Small intestine (tissue), 7 donors: ENCODE results near the gene MTHFD2L. TPM values are rescaled to one million over a fixed set of nuclear protein-coding genes. Genes with fewer than 3 reads are reported as not detected.
A peak's percentile ranks its signal among the peaks of the same experiment; 100 is the strongest.

ENCODE experiments used
- DNase-seq, 2 donors: peaks; one replicate each; pipeline versions ENCODE4 v3.0.0 to v3.0.0-alpha.2; 2013
- FAIRE-seq: peaks from 2 replicates; lab custom pipeline; 2012; peaks lifted over from hg19 to GRCh38; lab: Jason Lieb, UNC
- H3K27ac ChIP-seq, 3 donors: one replicate each; pipeline ENCODE4 v1.5.1; 2013; ENCODE audit warnings: low read length in 2 of 3, mild to moderate bottlenecking in 2 of 3, control low read depth in 1 of 3, inconsistent platforms in 1 of 3, low read depth in 1 of 3, moderate library complexity in 1 of 3
- H3K27me3 ChIP-seq, 3 donors: one replicate each; pipeline ENCODE4 v1.6.1; 2013; ENCODE audit warnings: low read length in 3 of 3, inconsistent platforms in 1 of 3; ENCODE audit not compliant: control insufficient read depth in 3 of 3, insufficient read depth in 3 of 3
- H3K36me3 ChIP-seq, 3 donors: one replicate each; pipeline ENCODE4 v1.6.1; 2013; ENCODE audit warnings: low read length in 3 of 3, inconsistent platforms in 1 of 3, low read depth in 1 of 3, mild to moderate bottlenecking in 1 of 3, moderate library complexity in 1 of 3; ENCODE audit not compliant: control insufficient read depth in 3 of 3, insufficient read depth in 2 of 3
- H3K4me1 ChIP-seq, 3 donors: one replicate each; pipeline ENCODE4 v1.6.1; 2013; ENCODE audit warnings: low read length in 2 of 3, inconsistent platforms in 1 of 3, low read depth in 1 of 3, mild to moderate bottlenecking in 1 of 3, moderate library complexity in 1 of 3; ENCODE audit not compliant: control insufficient read depth in 3 of 3, insufficient read depth in 2 of 3
- H3K4me3 ChIP-seq, 3 donors: one replicate each; pipeline ENCODE4 v1.5.1; 2013; ENCODE audit warnings: low read length in 3 of 3, control low read depth in 1 of 3, inconsistent platforms in 1 of 3, low read depth in 1 of 3, mild to moderate bottlenecking in 1 of 3, moderate library complexity in 1 of 3
- H3K9me3 ChIP-seq, 2 donors: one replicate each; pipeline ENCODE4 v1.6.1; 2013; ENCODE audit warnings: low read depth in 1 of 2, low read length in 1 of 2; ENCODE audit not compliant: control insufficient read depth in 2 of 2, insufficient read depth in 1 of 2
- WGBS, 3 donors: extraction: QIAGEN DNeasy Blood & Tissue Kit; methylation state at CpG; one replicate each; pipeline ENCODE4 v1.1.7; 2013; 5-methylcytosine and 5-hydroxymethylcytosine counted together
- polyA plus RNA-seq, 4 donors: library from polyadenylated mRNA; stranded (reverse) in 3 of 4; unstranded in 1 of 4; fragments of 200-250 nt in 3 of 4; fragments of 120-200 nt in 1 of 4; gene quantifications; one replicate each; pipeline versions ENCODE4 v1.2.1 to v1.2.3, GENCODE V29; 2013
- donor health status: healthy with polysubstance abuse.
- donor health status: control.
- donor health status: control.
- donor health status: Bipolar disorder and iron deficiency.
- donor health status: healthy.

The MTHFD2L gene
- polyA plus RNA-seq, 4 donors = 4.1 to 14.7 (median 6.6) TPM

DNA sequence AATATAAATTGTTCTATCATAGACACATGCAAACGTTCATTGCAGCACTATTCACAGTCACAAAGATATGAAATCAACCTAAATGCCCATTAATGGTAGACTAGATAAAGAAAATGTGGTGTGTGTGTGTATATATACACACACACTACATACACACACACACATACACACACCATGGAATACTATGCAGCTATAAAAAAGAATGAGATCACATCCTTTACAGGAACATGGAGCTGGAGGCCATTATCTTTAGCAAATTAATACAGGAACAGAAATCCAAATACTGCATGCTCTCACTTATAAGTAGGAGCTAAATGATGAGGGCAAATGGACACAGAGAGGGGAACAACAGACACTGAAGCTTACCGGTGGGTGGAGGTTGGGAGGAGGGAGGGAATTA lies 65.2 kb downstream of the MTHFD2L start:
- no peak overlapping the region for H3K4me3 ChIP-seq
- H3K36me3 ChIP-seq = peaks cover 0 to 2% (median 0%) of the 10 kb centered on the region in 3 donors
- H3K27ac ChIP-seq = no peak overlapping the region
- DNase-seq = no peak
- no peaks in the 10 kb centered on the region for H3K9me3 ChIP-seq
- no peak for FAIRE-seq
- WGBS, 3 donors = 90 to 98% (median 92%) methylated on average over 2 of the region's 2 CpGs
- H3K4me1 ChIP-seq = no peaks in the 10 kb centered on the region
- no peaks in the 10 kb centered on the region for H3K27me3 ChIP-seq

DNA sequence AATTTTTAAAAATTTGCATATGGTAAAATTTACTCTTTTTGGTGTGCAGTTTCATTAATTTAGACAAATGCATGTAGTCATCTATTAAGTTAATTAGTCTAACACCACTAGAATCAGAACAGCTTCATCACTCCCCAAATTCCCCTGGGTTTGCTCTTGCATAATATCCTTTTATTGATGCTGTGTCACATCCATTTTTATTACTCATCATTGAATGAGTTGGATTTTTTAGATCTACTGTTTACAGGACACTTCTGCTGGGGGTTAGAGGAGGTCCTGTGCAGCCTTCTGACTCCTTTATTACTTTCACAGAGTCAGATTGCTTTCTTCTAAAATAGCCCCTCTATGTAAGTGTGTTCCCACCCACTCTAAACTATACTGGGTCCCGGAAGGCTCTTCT lies 65.9 kb downstream of the MTHFD2L start:
- no peak for FAIRE-seq
- no peaks in the 10 kb centered on the region for H3K9me3 ChIP-seq
- no peak overlapping the region for H3K4me3 ChIP-seq
- no peak overlapping the region for H3K27ac ChIP-seq
- peaks cover 0 to 2% (median 0%) of the 10 kb centered on the region in 3 donors for H3K36me3 ChIP-seq
- no peak for DNase-seq
- H3K27me3 ChIP-seq = no peaks in the 10 kb centered on the region
- H3K4me1 ChIP-seq = no peaks in the 10 kb centered on the region
- WGBS, 3 donors = 93 to 94% (median 93%) methylated on average over 1 of the region's 1 CpG

DNA sequence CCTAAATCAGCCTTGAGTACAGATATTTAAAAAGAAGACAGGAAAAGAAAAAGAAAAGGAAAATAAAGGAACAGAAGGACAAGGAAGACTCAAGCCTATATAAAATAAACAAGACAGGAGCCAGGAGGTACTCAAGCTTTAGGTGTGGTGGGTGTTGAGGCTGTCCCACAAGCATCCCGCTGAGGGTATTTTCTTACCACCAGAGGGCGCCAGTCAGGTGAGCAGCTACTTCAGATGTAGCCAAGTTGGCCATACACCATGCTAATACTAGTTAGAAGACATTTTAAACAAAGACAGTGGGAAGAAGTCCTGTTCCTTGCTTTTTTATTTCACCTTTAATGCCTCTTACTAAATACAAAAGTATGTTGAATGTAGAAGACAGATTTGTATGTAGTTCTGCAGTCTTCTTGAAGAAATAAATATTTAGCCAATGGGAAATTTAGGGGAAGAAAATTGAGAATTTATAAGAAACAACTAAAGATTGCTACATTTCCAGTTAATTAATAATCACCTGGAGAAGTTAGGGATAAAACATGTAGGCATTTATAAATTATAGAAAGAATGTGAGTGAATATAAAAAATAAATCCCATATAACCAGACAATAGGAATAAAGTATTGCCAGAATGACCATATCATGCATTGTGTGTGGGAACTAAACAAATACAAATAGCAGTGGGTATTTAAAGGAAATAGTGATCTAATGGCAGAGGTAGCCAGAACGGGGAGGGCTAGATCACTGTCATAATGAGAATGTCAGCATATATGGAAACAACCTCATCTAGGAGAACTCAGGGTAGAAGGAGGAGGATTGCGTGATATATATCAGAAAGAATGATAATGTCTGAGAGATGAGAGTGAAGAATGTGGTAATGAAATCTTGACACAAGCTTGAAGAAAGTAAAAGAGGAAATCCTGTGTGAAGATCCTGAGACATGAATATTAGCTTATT lies 71.0 kb downstream of the MTHFD2L start:
- no peak for FAIRE-seq

DNA sequence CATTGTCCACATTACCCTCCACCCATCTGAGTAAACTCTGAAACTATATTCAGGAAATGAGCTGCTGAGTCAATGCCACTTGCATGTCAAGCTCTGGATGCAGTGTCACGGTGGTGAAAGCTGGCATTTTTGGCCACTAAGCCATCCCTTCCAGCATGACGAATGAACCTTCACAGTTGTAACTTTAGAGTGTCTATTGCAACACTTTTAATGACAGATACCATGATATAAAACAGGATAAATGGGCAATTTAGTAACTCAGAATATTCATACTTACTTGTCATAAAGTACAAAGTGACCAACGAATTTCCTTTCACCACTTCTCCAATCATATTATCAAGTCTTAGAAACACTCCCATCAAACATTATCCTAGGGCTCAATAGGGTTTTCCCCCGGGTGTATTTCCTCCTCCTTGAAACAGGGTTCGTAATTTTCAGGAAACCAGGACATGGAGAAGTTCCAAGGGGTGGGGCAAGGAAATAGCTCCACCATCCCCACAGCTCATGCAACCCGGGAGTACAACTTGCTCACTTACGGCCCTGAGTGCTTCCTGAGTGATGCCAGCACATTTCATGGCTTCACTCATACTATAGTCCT lies 73.1 kb downstream of the MTHFD2L start:
- FAIRE-seq (no peak), DNase-seq (peak in 1 of 2 donors; percentile 38)
- Histone ChIP-seq H3K9me3 (no peaks in the 10 kb centered on the region), H3K27ac (no peak overlapping the region), H3K4me1 (no peaks in the 10 kb centered on the region), H3K4me3 (no peak overlapping the region), H3K27me3 (no peaks in the 10 kb centered on the region), H3K36me3 (peaks cover 0 to 2% (median 0%) of the 10 kb centered on the region in 3 donors)
- WGBS, 3 donors = 24 to 35% (median 33%) methylated on average over 7 of the region's 7 CpGs

More for the DNA sequence above, 71.0 kb downstream of the MTHFD2L start:
- H3K27me3 ChIP-seq = no peaks in the 10 kb centered on the region
- H3K4me3 ChIP-seq = no peak overlapping the region
- H3K4me1 ChIP-seq = no peaks in the 10 kb centered on the region
- H3K9me3 ChIP-seq = no peaks in the 10 kb centered on the region
- WGBS, 3 donors = 45 to 50% (median 48%) methylated on average over 4 of the region's 4 CpGs
- H3K27ac ChIP-seq = no peak overlapping the region
- DNase-seq = peak; percentile 70 to 77
- H3K36me3 ChIP-seq = peaks cover 0 to 2% (median 0%) of the 10 kb centered on the region in 3 donors

DNA sequence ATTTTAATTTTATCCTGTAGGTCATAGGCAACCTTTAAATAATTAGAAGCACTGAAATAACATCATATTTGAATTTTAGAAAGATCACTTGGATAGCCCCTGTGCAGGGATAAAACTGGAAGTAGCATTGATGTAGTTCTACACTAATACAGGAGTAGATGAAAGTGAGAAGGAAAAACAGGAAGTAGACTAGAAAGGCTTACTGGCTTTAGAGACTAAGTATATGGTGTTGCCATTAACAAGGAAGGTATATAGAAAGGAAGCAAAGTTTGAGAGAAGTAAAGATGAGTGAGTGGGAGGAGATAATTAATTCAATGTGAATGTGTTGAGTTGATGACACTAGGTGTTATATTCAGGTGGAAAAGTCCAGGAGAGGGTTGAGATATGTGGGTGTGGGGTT lies 77.2 kb downstream of the MTHFD2L start:
- Histone ChIP-seq H3K9me3 (no peaks in the 10 kb centered on the region), H3K27ac (no peak overlapping the region), H3K4me3 (no peak overlapping the region), H3K27me3 (no peaks in the 10 kb centered on the region), H3K36me3 (no peaks in the 10 kb centered on the region), H3K4me1 (no peaks in the 10 kb centered on the region)
- FAIRE-seq (no peak), DNase-seq (no peak)

DNA sequence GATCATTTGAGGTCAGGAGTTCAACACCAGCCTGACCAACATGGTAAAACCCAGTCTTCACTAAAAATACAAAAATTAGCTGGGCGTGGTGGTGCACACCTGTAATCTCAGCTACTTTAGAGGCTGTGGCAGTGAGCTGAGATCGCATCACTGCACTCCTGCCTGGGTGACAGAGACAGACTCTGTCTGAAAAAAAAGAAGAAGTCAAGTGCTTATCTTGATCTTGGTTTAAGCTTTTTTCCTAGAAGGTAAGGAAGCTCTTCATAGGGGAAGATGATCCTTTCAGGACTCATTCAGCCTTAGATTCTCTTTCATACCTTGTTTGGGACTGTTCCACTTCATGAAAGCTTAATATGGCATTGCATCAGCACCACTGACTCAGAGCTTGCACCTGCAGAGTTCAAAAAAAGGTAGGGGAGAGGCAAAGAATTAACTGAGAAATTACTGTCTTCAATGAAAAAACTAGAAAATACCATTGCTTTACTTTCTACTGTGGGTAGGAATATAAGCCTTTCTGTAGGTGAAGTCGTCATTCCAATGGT lies 79.6 kb downstream of the MTHFD2L start:
- no peak for FAIRE-seq
- Histone ChIP-seq H3K4me1 (no peaks in the 10 kb centered on the region), H3K9me3 (no peaks in the 10 kb centered on the region), H3K27me3 (no peaks in the 10 kb centered on the region), H3K4me3 (no peak overlapping the region), H3K27ac (no peak overlapping the region), H3K36me3 (no peaks in the 10 kb centered on the region)
- 79 to 84% (median 83%) methylated on average over 3 of the region's 3 CpGs for WGBS, 3 donors
- no peak for DNase-seq

DNA sequence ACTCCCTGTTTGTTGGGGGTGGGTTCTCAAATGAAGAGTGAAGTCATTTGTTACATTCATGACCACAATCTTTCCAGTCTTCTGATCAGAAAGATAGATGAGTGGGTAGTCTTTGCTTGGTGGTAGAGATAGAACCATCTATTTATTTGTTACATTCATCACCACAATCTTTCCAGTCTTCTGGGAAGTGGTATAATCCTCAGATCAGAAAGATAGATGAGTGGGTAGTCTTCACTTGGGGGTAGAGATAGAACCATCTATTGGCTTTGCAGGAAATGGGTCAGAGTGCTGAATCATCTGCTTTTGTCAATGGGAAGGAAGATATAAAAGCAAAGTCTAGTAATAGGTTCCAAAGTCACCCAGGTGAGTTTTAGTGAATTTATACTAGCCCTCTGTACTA lies 86.1 kb downstream of the MTHFD2L start:
- no peak for FAIRE-seq
- H3K27ac ChIP-seq = no peak overlapping the region
- no peaks in the 10 kb centered on the region for H3K9me3 ChIP-seq
- no peaks in the 10 kb centered on the region for H3K27me3 ChIP-seq
- H3K36me3 ChIP-seq = no peaks in the 10 kb centered on the region
- H3K4me1 ChIP-seq = no peaks in the 10 kb centered on the region
- no peak for DNase-seq
- H3K4me3 ChIP-seq = no peak overlapping the region

DNA sequence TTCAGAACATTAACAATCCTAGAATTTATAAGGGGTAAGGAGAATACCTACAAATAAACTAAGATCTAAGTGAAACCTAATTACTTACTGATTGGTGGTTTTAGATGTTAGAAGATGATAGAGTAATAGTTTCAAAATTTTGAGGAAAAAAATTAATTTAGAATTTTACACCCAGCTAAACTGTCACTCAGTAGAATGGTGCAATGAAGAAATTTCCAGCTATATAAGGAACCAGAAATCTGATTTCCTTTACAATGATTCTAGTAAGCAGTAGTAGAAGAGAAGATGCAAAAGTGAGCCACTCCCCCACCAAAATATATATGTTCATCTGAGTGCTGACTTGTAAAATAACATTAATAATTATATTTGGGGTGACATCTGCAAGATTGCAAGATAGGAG lies 95.0 kb downstream of the MTHFD2L start:
- FAIRE-seq (peak; percentile 65), DNase-seq (no peak)
- Histone ChIP-seq H3K27me3 (no peaks in the 10 kb centered on the region), H3K27ac (no peak overlapping the region), H3K4me1 (no peaks in the 10 kb centered on the region), H3K36me3 (peaks cover 0 to 5% (median 0%) of the 10 kb centered on the region in 3 donors), H3K4me3 (no peak overlapping the region), H3K9me3 (peaks cover 0 to 12% of the 10 kb centered on the region in 2 donors)
